Brain pericyte (primary cell): ENCODE measurements around the gene FXYD7.
"Not testable (repeated sequence)": the region's sequence is repeated elsewhere in the genome, so short reads cannot be mapped to it uniquely, and the experiment has no call there.

Experiments
- DNase-seq: peaks from one replicate; pipeline ENCODE4 v3.0.0-alpha.2; 2012; ENCODE audit warnings: low read depth, low spot score

Gene FXYD7

DNA sequence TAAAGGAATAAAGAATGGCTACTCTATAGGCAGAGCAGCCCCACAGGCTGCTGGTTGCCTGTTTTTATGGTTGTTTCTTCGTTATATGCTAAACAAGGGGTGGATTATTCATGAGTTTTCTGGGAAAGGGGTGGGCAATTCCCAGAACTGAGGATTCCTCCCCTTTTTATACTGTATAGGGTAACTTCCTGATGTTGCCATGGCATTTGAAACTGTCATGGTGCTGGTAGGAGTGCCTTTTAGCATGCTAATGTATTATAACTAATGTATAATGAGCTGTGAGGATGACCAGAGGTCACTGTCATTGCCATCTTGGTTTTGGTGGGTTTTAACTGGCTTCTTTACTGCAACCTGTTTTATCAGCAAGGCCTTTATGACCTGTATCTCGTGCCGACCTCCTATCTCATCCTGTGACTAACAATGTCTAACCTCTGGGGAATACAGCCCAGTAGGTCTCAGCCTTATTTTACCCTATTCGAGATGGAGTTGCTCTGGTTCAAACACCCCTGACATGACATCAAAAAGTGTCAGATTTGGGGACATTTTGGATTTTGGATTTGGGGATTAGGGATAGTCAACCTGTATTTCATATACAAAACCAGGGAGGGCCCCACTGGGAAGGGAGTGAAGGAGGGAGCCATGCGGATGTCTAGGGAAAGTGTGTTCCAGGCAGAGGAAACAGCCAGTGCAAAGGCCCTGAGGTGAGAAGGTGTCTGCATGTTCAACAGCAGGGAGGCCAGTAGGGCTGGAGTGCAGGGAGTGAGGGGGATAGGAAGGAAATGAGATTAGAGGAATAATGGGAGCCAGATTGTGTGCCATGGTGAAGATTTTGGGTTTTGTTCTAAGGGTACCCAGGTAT is 22.4 kb downstream of the FXYD7 start:
- DNase-seq, result no peak

DNA sequence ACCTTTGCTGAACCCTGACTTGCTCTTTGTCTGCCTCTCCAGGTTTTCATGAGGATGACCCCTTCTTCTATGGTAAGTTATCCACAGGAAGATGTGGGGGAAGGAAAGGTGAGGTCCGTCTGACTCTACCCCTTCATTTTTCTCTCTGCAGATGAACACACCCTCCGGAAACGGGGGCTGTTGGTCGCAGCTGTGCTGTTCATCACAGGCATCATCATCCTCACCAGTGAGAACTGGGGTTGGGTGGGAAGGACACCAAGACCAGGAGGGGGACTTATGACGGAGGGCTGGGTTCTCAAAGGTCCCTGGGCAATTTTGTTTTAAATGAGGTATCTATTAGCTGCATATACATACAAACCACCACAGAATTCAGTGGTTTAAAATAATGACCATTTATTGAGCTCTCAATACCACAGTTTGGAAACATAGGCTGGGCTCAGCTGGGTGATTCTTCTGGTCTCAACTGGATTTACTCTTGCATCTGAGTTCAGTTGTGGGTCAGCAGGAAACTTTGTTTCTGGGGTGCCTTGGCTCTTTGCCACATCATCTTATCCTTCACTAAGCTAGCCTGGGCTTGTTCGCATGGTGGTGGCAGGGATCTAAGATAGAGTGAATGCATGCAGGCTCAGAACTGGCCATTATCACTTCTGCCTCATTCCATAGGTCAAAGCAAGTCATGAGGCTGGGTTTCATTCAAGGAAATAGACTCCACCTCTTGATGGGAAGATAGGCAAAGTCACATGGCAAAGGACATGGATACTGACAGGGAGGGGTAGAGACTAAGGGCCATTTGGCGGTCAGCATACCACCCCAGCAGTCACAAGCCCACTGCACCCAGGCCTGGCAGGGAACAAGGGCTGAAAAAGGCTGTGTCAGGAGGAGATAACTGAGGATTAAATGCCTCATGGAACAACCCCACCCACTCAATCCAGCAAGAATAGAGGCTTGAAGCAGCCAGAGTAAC is 23.3 kb downstream of the FXYD7 start:
- DNase-seq, result no peak

DNA sequence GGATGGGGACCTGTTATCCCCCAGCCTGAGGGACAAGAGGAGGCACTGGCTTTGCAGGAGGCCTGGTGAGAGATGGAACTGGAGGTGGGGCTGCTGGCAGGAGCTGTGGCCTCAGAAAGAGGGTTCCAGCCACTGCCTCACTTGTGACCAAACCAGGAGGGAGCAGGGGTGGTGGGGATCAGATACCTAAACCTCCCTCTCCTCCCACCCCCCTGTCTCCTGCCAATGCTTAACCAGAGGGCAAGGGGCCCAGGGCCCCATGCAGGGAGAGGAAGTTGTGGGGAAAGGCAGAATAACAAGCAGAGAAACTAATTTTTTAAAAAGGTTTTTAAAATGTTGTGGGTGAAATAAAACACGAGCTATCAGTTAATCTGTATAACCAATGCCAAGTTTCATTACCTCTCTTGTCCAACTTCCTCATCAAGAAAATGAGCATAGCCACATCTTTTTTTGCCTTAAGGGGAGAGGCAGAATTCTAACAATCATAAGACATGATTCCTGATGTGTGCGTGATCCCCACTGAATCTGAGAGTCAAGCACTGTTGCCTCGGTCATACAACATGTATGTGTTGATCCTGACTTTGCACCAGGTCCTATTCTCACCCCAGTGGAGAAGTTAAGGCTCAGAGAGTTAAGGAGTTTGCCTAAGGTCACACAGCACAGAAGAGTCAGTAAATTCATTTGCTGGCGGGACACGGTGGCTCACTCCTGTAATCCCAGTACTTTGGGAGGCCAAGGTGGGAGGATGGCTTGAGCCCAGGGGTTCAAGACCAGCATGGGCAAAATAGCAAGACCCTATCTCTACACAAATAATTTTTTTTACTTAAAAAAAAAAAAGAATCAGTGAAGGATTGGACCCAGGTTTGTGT is 24.4 kb downstream of the FXYD7 start:
- DNase-seq, result no peak

DNA sequence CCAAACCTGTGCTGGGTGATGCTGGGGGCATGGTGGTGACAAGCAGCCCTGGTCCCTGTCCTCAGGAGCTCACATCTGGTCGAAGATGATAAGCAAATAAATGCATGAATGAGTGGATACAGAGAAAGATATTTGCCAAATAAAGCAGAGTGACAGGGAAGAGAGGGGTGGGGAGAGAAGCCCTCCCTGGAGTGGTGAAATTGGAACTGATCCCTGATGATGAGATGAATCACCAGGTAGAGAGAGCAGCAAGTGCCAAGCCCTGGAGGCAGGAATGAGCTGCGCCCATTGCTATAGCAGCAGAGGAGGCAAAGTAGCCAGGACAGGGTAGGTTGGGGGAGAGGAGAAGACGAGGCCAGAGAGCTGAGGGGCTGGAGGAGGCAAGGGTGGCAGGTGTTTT is 25.1 kb downstream of the FXYD7 start:
- no peak for DNase-seq

DNA sequence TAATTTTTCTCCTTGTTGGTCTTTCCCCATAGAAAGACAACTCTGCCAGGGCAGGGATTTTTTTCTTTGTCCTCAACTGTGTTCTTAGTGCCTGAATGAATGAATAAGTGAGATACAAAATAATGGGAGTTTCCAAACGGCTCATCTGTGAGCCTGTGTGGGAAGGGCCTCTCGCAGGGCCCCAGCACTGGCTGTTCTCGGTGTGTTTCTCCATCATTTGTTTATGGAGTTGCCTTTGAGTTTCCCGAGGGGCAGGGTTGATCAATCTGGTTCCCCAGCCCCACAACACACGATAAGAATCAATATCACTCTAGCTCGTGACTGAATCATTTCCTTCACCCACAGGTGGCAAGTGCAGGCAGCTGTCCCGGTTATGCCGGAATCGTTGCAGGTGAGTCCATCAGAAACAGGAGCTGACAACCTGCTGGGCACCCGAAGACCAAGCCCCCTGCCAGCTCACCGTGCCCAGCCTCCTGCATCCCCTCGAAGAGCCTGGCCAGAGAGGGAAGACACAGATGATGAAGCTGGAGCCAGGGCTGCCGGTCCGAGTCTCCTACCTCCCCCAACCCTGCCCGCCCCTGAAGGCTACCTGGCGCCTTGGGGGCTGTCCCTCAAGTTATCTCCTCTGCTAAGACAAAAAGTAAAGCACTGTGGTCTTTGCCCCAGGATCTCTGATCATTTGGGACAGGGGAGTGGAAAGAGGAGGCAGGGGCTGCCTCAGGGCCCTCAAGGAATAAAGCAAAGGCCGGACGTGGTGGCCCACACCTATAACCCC is 26.4 kb downstream of the FXYD7 start:
- no peak for DNase-seq

DNA sequence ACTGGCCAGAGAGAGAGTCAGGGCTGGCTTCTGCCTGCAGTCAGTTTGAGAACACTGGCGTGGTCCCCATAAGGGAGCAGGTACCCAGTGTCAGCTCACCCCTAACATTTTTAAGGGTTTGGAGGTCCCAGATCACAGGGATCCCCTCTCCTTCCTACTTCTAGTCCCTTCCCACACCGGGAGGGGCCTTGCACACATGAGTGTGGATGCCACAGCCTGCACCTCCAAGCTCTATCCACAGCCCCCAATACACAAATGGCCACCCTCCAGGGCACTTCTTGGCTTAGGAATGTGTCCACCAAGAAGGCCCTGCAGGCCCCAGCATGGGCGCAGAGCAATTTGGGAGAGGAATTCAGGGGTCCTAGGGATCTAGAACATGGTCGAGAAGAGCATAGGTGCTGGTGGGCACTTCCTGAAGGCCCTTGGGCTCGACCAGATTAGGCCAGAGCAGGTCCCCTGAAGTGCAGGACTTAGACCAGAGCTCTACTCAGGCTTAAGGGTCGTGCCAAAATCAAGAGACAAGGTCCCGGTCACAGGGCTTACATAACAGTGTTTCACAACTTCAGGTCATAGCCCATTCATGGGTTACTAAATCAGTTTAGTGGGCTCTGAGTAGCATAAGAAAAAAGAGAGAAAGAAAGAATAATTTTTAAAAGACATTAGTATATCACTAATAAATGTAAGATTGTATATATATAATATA is 27.5 kb downstream of the FXYD7 start:
- no peak for DNase-seq

DNA sequence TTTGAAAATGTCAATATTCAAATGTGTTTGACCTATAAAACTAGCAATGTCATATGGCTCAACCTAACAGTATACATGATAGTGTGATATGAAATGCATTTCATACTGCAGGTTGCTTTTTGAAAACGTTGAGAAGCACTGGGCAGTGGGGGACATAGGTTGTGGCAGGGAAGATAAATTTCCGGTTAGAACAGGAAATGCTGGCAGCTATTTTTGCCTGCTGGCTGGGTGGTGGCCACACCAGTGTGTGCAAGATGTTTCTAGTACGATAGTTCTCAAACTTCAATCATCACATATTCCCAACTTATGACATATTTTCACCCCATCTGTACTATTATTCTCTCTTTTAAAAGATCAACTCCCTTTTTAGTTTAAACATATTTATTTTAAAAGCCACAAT is 28.7 kb downstream of the FXYD7 start:
- DNase-seq, result no peak

DNA sequence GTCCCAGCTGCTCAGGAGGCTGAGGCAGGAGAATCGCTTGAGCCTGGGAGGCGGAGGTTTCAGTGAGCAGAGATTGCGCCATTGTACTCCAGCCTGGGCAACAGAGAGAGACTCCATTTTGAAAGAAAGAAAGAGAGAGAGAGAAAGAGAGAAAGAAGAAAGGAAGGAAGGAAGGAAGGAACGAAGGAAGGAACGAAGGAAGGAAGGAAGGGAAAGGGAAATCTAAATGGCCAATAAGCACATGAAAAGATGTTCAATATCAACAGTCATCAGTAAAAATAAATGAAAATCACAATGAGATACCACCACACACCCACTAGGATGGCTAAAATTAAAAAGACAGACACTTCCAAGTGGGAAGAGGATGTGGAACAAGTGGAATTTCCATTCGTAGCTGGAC is 31.2 kb downstream of the FXYD7 start:
- DNase-seq, result no peak

DNA sequence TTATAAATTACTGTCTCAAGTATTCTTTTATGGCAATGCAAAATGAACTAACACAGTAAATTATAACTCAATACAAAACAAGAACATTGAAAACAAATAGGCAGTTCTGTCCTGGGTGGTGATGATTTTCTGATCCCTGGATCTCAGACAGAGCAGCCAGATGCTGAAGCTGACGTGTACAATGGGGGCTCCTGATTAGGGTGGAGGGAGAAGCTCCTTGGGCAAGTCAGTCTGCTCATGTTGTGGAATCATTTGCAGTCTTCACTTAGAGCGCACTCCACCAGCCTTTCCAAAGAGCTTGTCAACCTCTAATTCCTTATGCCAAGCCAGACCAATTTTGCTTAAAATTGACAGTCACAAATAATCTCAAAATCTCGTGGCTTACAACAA is 33.1 kb downstream of the FXYD7 start:
- no peak for DNase-seq

DNA sequence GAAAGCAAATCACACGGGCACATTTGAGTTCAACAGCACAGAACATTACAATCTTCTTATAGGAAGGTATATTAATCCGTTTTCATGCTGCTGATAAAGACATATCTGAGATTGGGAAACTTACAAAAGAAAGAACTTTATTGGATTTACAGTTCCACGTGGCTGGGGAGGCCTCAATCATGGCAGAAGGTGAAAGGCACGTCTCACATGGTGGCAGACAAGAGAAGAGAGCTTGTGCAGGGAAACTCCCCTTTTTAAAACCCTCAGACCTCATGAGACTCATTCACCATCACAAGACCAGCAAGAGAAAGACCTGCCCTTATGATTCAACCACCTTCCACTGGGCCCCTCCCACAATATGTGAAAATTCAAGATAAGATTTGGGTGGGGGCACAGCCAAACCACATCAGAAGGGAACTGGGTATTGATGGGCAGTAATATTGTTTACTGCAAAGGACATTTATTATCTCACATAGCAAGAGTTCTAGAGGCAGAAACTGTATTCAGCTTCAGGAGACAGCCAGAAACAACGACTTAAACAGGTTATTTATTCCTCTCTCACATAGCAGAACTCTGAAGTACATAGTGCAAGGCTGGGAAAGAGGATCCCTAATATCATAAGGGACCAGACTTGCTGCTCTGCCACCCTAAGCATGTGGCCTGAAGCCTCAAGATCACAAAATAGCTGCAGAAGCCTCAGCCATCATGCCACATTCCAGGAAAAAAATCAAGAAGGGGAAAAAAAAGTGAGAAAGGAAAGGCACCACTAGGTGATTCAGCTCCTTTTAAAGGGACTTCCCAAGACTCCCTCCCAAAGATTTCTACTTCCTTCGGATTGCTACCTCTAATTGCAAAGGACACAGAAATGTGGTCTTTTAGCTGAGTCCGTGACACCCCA is 34.6 kb downstream of the FXYD7 start:
- no peak for DNase-seq

DNA sequence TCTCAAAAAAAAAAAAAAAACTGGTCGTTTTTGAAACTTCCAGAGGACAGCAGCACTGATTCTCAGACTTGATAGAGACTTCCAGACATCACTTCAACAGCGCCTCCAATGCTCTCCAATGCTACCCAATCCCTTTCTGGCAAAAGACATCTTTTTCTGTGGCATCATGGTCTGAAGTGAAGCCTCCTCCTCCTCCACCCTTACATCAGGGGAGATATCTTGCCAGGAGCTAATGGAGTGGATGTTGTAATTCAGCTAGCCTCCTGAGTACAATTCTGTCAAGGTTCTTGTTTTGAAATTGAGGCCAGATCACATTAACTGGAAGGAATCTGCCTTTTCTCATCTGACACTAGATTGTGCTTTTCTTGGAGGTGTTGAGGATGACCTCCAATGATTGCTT is 35.6 kb downstream of the FXYD7 start:
- DNase-seq, result no peak

DNA sequence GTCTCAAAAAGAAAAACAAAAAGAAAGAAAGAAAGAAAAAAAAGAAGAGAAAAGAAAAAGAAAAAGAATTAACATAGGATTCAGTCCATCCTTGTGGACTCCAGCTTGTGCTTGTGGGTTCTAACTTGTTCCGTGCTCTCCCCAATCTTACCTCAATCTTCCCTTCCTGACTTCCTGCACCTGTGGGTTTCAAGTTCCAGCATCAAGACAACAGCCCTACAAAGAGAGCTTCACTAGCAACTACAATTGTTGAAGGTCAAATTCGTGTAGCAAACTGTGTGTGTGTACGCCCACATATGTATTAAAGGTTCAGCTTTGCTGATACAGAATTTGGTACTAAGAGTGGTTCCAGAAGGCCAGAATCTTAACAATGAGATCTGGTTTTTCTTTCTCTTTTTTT is 36.8 kb downstream of the FXYD7 start:
- no peak for DNase-seq

DNA sequence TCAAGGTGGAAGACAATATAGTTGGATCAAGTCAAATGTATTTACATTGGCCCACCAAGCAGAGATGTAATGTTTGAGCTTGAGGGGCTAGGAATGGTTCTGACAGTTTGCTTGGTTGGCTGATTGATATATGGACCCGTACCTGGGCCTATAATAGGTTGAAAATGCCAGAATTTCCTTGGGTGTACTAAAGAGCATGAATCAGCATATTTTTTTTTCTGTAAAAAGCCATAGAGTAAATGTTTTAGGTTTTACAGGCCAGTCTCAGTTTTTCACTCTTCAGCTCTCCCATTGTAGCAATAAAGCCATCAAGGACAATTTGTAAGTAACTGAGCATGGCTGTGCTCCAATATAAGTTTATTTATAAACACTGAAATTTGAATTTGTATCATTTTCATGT is 38.3 kb downstream of the FXYD7 start:
- no peak for DNase-seq

DNA sequence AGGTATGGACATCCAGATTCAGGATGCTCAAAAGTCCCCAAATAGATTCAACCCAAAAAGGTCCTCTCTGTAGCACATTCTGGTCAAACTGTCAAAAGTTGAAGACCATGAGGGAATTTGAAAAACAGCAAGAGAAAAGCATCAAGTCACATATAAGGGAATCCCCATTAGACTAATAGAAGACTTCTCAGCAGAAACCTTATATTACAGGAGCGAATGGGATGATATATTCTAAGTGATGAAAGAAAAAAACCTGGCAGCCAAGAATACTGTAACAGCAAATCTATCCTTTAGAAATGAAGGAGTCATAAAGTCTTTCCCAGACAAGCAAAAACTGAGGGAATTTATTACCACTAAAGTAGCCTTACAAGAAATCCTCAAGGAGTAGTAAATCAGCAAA is 41.2 kb downstream of the FXYD7 start:
- DNase-seq, result no peak

DNA sequence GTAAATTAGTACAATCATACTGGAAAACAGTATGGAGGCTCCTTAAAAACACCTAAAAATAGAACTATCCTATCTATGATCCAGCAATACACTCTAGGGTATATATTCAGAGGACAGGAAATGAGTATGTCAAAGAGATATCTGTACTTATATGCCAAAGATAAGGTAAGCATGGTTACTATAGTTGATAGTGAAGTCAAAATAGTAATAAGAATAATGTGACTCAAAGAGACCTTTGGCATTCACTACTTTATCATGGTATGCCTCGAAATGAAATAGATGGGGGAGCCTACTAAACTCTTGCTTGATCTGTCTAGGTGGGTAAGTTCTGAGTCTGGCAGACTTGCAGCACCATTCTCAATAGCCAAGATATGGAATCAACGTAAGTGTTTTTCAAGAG is 41.8 kb downstream of the FXYD7 start:
- no peak for DNase-seq

DNA sequence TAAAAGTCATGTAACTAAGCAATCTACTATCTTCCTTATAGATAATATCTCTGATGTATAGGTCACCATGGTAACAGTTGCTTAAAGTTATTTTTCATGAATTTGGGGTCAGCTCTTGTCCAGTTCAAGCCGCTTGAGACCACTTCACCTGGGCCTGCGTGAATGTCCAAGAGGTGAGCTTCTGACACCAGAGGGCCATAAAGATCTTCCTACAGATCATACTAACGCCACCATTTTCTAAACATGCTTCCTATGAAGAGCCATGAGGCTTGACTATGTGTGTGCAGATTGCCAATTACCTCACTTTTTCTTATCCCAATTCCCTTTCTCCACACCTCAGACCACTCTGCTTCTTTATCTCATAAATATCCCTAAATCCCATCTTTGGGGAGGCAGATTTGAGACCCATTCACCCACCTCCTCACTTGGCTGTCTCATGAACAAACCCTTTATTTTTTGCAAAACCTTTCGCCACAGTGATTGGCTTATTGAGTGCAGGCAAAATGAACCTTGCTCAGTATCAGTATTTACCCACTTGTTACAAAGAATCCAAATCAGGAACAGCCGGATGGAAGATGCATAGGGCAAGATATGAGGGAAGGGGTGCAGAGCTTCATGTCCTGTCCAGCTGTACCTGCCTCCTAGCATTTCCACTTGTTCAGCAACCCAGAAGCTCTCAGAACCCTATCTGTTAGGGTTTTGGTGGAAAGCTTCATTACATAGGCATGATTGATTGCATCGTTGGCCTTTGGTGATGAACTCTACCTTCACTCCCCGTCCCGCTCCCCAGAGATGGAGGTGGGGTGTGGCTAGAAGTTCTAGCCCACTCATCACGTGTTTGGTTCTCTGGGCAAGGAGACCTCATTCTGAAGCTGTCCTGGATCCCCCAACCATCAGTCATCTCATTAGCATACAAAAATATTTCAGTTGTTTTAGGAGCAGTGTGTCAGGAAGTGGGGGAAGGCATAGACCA is 51.2 kb downstream of the FXYD7 start:
- no peak for DNase-seq

DNA sequence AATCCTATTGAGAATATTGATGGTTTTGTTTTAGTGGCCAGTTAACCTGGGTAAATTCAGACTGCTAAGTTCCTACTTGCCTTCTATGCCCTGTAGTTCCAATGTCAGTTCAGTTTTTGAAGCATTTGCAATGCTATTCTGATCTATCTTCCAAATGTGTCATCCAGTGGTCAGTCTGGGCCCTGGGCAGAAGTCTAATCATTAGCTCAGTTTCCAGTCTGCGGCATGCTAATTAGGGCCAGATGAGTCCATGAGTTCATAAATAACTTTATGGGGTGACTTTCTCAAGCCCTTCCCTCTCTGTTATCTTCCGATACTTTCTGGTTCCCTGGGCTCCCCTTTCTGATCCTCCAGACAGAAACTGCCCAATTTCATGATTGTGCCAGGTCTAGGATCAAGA is 52.8 kb downstream of the FXYD7 start:
- DNase-seq, result no peak

DNA sequence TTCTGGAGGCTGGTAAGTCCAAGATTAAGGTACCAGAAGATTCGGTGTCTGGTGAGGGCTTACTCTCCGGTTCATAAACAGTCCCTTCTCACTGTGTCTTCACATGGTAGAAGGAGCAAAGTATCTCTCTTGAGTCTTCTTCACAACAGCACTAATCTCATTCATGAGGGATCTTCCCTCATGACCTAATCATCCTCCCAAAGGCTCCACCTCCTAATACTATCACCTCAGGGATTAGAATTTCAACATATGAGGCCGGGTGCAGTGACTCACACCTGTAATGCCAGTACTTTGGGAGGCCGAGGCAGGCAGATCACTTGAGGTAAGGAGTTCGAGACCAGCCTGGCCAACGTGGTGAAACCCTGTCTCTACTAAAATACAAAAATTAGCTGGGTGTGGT is 53.8 kb downstream of the FXYD7 start:
- DNase-seq, result not testable (repeated sequence)
